Measurements from ENCODE around the gene SLC6A7.

The SLC6A7 gene

GRCh38 chr5:150156027-150156368, 33.9 kb upstream of the SLC6A7 start:
- peak in 1 of 3 experiments; percentile 42 for DNase-seq

GRCh38 chr5:150156540-150156939, 33.3 kb upstream of the SLC6A7 start:
- DNase-seq: no peak

- no peak for DNase-seq
Measured at GRCh38 chr5:150157168-150157567, 32.7 kb upstream of the SLC6A7 start.

- DNase-seq: no peak
Measured at GRCh38 chr5:150158170-150158949, 31.5 kb upstream of the SLC6A7 start.

DNA sequence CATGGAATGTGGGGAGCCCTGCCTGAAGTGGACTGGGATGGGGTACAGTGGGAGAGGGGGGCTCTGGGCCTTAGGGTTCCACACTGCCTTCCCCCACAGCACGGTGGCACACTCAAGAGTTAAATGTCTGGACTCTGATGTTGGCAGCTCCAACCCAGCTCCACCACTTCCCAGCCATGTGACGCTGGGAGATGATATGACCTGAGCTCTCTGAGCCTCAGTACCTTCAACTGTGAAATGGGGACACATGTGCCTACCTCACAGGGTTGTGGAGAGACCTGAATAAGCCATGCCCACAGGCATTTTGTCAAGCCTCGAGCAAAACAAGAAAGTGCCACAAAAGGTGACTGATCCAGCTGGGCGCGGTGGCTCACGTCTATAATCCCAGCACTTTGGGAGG, 30.8 kb upstream of the SLC6A7 start:
- no peak for DNase-seq

- no peak for DNase-seq
Measured at GRCh38 chr5:150159741-150160179, 30.1 kb upstream of the SLC6A7 start.

DNA sequence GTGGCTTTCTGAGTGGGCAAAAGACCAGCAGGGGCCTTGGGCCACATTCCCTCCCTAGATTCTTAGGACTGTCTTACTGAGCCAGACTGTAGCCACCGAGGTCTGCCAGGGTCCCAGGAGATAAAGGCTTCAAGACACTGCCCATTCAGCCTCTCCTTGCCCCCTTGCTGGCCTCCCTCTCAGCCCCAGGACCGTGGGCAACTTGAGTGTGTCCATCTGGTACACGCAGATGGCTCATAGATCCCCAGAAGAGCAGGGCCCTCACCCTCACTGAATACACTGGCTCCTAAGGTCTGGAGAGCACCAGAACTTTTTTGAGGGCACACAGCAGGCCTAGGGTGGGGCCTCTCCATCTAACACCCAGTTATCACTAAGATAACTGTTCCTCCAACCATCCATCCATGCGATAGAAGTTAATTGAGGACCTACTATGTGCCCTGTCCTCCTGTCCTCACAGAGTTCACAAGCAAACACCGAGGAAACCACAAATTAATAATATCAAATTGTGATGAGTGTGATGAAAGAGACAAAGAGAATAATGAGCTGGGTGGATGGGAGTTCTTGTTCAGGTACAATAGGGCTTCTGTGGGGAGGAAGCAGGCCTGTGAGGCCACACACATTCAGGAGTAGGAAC, 29.3 kb upstream of the SLC6A7 start:
- DNase-seq: no peak

- DNase-seq: peak; percentile 42 to 64 (median 49)
Measured at GRCh38 chr5:150161242-150162141, 28.4 kb upstream of the SLC6A7 start.

DNA sequence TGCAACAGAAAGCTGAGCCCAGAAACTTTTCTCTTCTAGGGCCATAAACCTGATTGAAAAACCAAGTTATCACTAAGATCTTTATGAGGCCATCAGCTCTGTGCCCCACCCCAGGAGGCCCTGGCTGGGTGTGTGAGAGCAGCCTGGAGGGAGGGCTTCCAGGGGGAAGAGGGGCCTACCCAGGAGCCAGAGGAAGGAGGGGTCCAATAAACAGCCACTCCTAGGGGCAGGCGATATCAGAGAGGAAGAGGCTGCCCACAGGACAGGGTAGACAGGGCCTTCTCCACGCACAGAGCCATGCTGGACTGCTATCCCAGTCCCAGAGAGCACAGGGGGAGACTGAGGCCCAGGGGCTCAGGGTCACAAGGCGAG, 27.7 kb upstream of the SLC6A7 start:
- no peak for DNase-seq

- DNase-seq: no peak
Measured at GRCh38 chr5:150163035-150163434, 26.8 kb upstream of the SLC6A7 start.

GRCh38 chr5:150163547-150164059, 26.3 kb upstream of the SLC6A7 start:
- DNase-seq: no peak

DNA sequence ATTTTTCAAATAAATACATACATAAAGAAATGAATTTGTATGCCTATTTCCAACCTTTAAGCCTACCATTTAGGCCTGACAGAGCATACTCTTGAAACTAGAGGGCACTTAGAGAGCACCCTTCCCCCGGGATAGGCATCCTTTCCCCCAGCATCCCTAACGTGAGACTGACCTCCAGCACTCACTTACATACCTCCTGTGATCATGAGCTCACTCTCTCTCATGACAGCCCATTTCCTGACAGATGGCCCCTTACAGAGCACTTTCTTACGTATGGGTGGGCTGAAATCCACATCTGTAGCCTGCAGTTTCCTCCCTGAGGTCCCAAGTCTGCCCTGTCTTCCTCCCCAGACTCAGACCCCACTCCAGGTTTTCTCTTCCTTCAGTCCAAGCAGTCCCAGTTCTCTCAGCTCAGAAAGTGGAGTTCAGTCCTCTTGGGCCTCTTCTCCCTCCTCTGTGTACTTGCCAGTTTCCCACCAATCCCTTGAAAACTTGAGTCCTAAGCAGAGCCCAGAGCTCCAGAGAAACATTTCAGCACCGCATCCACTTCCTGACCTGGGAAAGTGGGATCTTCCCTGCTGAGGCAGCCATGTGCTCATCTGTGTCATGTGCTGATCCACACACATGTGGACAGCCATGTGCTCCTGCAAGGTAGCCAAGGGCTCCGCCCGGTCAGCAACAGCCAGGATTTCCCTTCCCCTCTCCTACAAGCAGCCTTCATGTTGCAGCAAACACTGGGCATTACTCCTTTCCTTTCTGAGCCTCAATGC, 25.5 kb upstream of the SLC6A7 start:
- DNase-seq: no peak

DNA sequence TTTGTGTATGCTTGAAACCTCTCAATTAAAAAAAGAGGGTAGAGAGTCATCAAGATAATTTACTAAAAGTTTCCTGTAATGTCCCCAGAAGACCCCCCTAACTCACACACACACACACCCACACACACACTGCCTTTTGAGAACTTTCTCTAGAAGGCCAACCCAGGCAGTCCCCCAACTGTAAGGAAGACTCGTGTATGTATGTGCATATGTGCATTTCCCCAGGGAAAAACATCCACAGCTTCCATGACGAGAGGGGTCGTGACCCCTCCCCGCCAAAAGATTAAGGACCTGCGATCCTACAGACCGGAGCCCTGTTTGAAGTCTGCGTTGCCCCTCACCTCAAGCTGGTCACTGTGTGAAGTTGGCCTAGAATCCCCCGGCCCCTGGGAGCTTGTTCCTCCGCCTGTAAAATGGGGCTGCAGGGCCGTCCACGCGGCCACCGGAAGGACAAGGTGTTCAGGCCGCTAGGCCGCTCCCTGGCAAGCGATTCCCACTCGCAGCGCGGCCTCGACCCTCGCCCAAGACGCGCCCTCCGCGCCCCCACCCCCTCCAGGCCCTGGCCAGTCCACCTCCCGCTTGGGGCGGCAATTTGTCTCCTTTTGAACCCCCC, 23.7 kb upstream of the SLC6A7 start:
- no peak for DNase-seq

DNA sequence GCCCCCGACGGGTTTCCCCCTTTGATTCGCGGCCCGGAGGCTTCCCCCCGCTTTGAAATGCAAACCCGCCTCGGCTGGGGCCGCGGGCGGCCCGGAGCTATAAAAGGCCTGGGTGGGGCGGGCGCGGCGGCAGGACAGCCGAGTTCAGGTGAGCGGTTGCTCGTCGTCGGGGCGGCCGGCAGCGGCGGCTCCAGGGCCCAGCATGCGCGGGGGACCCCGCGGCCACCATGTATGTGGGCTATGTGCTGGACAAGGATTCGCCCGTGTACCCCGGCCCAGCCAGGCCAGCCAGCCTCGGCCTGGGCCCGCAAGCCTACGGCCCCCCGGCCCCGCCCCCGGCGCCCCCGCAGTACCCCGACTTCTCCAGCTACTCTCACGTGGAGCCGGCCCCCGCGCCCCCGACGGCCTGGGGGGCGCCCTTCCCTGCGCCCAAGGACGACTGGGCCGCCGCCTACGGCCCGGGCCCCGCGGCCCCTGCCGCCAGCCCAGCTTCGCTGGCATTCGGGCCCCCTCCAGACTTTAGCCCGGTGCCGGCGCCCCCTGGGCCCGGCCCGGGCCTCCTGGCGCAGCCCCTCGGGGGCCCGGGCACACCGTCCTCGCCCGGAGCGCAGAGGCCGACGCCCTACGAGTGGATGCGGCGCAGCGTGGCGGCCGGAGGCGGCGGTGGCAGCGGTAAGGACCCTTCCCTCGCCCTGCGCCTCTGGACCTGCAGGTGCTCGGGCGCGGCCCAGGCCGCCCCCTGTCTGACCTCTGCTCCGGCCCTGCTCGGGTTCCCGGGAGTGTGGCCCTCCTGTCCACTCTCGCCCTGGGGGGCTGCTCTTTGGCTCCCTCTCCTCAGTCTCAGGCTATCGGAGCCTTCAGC, 23.0 kb upstream of the SLC6A7 start, which contains the start of gene CDX1:
CDX1 (plus strand) TSS at position 129 of the 862 bp plus-strand sequence; CDS start at position 228, 99 bp downstream.
- no peak for DNase-seq

- no peak for DNase-seq
Measured at GRCh38 chr5:150167512-150167850, 22.4 kb upstream of the SLC6A7 start.

DNA sequence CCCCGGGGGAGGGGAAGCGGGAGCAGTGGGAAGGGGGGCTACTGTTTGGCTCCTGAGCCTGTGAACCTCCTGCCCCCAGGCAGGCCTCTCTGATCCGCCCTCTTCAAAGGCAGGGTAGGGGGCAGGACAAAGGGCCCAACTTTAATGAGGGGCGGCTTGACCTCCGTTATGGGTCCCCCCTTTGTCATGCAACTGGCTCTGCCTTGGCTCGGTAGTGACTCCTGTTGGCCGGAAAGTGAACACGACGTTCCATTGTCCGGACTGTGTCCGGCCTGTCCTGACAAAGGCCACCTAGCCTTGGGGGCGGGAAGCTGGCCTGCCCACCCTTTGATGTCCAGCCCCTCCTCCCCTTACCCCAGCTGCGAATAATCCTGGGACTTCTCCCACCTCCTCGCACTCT, 22.0 kb upstream of the SLC6A7 start:
- DNase-seq: no peak

DNA sequence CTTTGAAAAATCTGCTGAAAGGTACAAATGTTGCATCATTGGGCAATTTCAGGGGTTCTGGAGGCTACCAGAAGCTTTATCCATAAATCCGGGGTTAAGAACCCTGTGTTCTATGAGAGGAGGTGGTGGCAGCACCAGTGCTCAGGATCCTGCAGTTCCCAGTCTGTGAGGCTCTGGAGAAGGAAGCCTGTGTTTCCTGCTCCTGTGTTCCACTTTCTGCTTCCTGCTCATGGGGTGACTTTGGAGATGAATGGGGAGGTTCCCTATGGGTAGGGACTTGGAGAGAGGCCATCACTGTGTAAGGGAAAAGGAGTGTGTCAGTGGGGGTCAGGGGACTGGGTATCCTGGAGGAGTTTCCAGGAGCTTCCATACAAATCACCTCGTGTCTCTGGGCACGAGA, 21.0 kb upstream of the SLC6A7 start:
- DNase-seq: no peak

GRCh38 chr5:150172145-150172544, 17.7 kb upstream of the SLC6A7 start:
- DNase-seq: no peak

DNA sequence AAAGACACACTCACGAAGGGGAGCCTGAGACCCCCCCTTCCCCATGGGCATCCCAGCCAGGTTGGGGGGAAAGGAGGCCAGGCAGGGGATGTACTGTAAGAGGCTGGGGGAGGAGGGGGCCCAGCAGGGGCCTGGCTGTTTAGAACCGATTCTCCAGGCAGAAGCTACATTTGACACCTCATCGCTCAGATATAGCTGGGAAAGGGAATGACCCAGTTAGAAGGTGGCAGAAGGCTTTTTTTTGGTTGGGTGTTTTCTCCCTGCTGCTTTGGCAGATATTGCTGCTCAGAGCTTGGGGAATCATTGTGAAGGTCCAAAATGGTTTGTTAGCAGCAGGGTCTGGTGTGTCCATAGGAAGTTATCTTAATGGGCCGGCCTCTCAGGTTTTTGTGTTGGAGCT, 17.3 kb upstream of the SLC6A7 start:
- no peak for DNase-seq

DNA sequence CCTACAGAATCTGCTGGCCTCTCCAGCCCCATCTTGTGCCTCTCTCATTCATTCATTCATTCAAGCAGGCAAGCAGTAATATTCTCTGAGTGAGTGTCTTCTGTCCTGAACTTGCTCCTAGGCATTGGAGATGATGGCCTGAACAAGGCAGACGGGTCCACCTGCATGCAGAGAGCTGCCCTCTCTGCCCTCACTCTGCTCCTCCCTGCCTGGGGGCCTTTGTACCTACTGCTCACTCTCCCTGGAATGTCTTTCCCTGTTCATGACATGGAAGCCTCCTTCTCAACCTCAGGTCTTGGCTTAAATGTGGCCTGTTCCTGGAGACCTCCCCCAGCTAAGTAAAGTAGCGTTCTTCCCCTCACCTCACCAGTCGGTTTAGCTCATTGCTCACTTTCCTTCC, 16.7 kb upstream of the SLC6A7 start:
- DNase-seq: no peak

DNA sequence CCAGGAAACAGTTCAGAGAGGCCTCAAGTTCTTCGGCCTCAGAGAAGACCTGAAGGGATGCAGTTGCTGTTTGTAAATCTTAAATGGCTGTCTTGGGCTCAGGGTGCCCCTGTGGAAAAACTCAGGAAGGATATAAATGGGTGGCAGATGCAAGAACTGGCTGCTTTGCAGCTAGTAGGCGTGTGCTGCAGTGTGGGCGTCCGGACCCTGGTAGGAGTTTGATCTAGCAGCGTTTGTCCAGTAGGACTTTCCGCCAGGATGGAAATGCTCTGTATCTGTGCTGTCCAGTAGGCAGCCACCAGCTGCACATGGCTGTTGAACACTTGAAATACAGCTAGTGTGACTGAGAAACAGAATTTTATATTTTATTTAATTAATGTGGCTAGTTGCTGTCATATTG, 15.6 kb upstream of the SLC6A7 start:
- DNase-seq: no peak

Data from NCI-H1417 (cell line).